Colonic mucosa (tissue), 4 donors: ENCODE data around the gene TRAF2. TPM values are rescaled to one million over a fixed set of nuclear protein-coding genes. Genes with fewer than 3 reads are reported as not detected.

Source experiments
- DNase-seq: peaks from one replicate; pipeline ENCODE4 v3.0.0-alpha.2; 2020
- H3K27ac ChIP-seq: fragments of 200-600 bp; one replicate; pipeline ENCODE4 v1.8.0; 2021
- H3K27me3 ChIP-seq: fragments of 200-600 bp; one replicate; pipeline ENCODE4 v1.8.0; 2021
- H3K36me3 ChIP-seq: fragments of 200-600 bp; one replicate; pipeline ENCODE4 v1.8.0; 2021
- H3K4me1 ChIP-seq: fragments of 200-600 bp; one replicate; pipeline ENCODE4 v1.8.0; 2021; ENCODE audit warnings: mild to moderate bottlenecking
- H3K4me3 ChIP-seq: fragments of 200-600 bp; one replicate; pipeline ENCODE4 v1.8.0; 2021
- H3K9ac ChIP-seq, 2 donors: one replicate each; pipeline ENCODE4 v1.7.0; 2013; ENCODE audit warnings: control low read depth in 2 of 2, low read depth in 2 of 2, low read length in 2 of 2
- H3K9me3 ChIP-seq: fragments of 200-600 bp; one replicate; pipeline ENCODE4 v1.8.0; 2021
- intact Hi-C: fragments of 100-400 bp; cut with DNase I; formaldehyde crosslinking; loops from one replicate; pipeline ENCODE4 v1.14.1; 2022
- total RNA-seq, 2 donors: library from RNA; stranded (reverse); fragmentation: NEBNext Ultra II Directional in 1 of 2; extraction: Animal tissue kit (Norgen Biotek cat#: 25700) in 1 of 2; gene quantifications; one replicate each; pipeline ENCODE4 v1.2.1, GENCODE V29; 2021
- TF ChIP-seq, protein P1 (sequence below): fragments of 200-600 bp; IDR thresholded peaks from one replicate; pipeline ENCODE4 v1.8.0; 2022; ENCODE audit warnings: antibody characterized with exemption, mild to moderate bottlenecking
- donor health status: healthy.
- donor health status: DM: no; HTN: no; CAD: no.
- donor health status: DM: no; HTN: no; CAD: no.

TRAF2 gene
- total RNA-seq, 2 donors from 2014 or later = 22.4 to 50.6 TPM

DNA sequence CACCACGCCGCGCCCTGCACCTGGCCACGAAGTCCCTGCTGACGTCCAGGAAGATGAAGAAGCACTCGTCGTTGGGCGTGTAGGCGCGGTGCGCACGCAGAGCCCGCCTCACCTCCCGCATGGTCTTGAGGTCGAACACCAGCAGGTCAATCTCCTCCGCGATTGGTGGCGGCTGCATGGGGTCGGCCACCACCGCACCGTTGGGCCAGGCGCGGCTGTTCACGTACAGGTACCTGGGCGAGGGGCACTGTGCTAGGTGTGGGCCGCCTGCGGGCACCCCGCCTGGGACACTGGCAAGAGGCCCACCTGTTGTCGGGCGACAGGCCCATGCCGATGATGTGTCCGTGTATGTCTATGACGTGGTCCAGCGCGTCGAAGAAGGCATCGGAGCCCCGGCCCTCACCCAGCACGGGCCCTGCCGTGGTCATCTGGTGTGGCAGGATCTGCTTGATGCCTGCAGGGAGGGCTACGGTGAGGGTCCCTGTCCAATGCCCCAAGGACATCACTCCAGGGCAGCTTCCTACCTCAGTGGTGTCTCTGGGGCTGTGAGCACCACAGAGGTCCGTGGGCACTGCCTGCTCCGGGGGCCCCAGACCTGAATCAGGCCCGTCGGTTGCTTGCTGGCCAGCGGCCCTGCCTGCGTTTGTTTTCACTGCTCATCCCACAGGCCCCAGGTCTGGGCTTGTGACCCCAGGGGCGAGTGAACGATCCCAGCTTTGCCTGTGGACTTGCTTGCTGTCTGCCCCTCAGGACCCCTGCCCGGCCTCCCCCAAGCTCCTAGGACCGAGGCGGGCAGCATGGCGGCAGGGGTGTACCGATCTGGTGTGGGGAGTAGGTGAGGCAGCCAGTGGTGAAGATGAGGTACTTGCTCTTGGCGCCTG lies 55.2 kb downstream of the TRAF2 start:
- intact Hi-C loops = no loop called here
- no peak for DNase-seq
- TF ChIP-seq, protein P1, sequence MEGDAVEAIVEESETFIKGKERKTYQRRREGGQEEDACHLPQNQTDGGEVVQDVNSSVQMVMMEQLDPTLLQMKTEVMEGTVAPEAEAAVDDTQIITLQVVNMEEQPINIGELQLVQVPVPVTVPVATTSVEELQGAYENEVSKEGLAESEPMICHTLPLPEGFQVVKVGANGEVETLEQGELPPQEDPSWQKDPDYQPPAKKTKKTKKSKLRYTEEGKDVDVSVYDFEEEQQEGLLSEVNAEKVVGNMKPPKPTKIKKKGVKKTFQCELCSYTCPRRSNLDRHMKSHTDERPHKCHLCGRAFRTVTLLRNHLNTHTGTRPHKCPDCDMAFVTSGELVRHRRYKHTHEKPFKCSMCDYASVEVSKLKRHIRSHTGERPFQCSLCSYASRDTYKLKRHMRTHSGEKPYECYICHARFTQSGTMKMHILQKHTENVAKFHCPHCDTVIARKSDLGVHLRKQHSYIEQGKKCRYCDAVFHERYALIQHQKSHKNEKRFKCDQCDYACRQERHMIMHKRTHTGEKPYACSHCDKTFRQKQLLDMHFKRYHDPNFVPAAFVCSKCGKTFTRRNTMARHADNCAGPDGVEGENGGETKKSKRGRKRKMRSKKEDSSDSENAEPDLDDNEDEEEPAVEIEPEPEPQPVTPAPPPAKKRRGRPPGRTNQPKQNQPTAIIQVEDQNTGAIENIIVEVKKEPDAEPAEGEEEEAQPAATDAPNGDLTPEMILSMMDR = no peak

DNA sequence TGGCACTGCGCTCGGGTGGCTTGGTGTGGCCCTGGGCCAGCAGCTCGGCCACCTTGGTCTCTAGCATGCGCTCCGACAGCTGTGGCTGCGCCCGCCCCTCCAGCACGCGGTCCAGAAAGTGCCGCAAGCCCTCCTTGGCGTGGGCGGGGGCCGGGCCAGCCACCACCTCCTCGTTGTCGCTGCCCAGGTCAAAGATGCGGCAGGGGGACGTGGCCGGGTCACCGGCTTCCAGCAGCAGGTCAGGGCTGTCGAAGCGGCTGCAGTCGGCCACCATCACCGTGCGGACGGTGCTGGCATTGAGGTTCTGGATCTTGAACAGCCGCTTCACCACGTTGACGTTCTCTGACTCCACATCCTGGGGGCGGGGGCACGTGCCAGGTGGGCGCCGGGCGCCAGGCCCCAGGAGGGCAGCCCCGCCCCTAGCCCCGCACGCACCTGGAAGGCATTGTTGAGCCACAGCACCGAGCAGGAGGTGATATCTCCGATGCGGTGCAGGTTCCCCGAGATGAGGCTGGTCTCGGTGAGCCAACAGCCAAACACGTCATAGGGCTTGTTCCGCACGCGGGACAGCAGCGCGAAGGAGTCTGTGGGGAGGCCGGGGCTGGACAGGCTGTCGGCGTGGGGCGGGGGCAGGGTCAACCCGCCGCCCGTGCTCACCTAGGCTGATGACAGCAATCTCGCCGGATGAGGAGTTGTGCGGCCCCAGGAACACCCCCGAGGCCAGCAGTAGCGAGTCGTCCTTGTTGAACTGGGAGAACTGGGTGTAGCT lies 56.0 kb downstream of the TRAF2 start:
- no peaks in the 10 kb centered on the region for H3K27me3 ChIP-seq
- H3K9me3 ChIP-seq = no peaks in the 10 kb centered on the region
- no peak for DNase-seq
- TF ChIP-seq, protein P1 = no peak
- H3K4me3 ChIP-seq = no peak overlapping the region
- peaks cover 5% of the 10 kb centered on the region for H3K4me1 ChIP-seq
- no peak overlapping the region for H3K9ac ChIP-seq
- intact Hi-C loops = no loop called here
- H3K36me3 ChIP-seq = peaks cover 26% of the 10 kb centered on the region
- H3K27ac ChIP-seq = no peak overlapping the region

More for the DNA sequence above, 55.2 kb downstream of the TRAF2 start:
- Histone ChIP-seq H3K4me1 (peaks cover 5% of the 10 kb centered on the region), H3K27ac (no peak overlapping the region), H3K4me3 (no peak overlapping the region), H3K36me3 (peaks cover 26% of the 10 kb centered on the region), H3K27me3 (no peaks in the 10 kb centered on the region), H3K9me3 (no peaks in the 10 kb centered on the region), H3K9ac (no peak overlapping the region)

DNA sequence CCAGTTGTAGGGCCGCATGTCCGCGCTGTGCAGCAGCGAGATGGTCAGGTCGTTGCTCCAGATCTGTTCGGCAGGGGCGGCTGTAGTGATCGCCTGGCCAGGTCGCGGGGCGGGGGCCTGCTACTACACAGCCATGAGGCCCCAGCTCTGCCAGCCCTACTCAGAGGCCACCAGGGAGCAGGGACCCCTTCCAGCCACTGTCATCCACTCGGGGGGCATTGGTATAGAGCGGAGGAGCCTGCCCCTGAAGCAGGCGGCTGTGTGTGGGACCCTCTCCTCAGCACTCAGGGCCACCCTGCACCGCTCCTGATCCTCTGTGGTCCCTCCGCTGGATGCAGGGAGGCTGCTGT lies 56.5 kb downstream of the TRAF2 start:
- Histone ChIP-seq H3K27ac (no peak overlapping the region), H3K9ac (peak overlapping the region in 1 of 2 donors; percentile 93), H3K36me3 (peaks cover 26% of the 10 kb centered on the region), H3K27me3 (no peaks in the 10 kb centered on the region), H3K4me3 (peak overlapping the region; percentile 99), H3K9me3 (no peaks in the 10 kb centered on the region), H3K4me1 (peaks cover 7% of the 10 kb centered on the region)
- TF ChIP-seq, protein P1 = no peak
- no peak for DNase-seq
- intact Hi-C loops = no loop called here

DNA sequence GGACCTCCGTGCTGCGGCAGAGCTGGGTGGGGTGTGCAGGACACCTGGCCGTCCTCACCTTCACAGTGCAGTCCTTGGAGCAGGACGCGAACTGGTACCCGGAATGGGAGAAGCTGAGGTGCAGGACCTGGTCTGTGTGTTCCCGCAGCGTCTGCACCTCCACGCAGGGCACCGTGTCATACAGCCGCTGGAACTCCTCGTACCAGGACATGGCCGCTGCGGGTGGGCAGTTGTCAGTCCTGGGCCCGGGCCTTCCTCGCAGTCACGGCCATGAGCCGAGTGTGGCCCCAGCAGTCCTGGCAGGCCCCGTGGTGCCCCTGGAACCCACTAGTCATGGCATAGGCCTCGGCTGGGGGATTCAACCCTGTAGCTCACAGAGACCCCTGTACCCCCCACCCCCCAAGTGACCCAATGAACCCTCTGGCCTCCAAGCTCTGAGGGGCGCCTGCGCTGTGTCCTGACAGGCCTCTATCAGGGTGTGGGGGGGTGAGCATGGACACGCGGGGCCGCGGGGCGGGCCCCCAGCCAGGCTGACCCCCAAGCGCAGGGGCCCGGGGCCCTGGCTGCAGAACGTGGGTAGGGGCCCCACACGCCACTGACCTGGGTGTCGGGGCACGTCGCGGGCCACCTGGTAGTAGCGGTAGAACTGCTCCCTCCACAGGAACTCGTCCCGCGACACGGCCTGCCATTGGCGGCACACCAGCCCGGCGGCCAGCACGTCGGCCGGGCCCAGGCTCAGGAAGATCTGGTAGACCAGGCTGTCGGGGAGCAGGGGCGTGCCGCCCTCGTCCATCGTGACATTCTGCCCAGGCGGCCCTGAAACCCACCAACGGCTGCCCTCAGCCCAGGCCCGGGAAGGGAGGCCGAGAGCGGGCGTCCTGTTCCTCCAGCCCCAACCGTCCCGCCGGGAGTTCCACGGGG lies 57.2 kb downstream of the TRAF2 start:
- peaks cover 26% of the 10 kb centered on the region for H3K36me3 ChIP-seq
- H3K4me1 ChIP-seq = peaks cover 10% of the 10 kb centered on the region
- intact Hi-C loops = loop anchor here (2.0 kb wide), 1 partner anchor 85 kb away; the partner anchor contains the start of gene ABCA2
- peak overlapping the region; percentile 84 to 93 for H3K9ac ChIP-seq
- H3K4me3 ChIP-seq = peak overlapping the region; percentile 99
- no peaks in the 10 kb centered on the region for H3K27me3 ChIP-seq
- H3K9me3 ChIP-seq = no peaks in the 10 kb centered on the region
- DNase-seq = peak; percentile 48
- H3K27ac ChIP-seq = peak overlapping the region; percentile 87
- TF ChIP-seq, protein P1 = no peak

DNA sequence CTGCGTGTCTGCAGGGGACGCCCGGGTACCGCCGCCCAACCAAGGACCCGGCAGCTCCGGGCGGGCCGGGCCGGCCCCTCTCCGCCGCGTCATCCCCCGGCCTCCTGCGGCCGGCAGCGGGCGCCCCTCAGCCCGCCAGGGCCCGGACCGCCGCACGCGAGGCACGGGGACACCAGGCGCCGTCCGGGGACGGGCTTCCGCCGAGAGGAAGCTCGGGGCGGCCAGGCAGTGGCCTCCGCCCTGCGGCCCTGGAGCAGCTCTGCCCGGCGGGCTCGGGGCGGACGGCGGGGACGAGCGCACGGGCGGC lies 57.8 kb downstream of the TRAF2 start:
- peak overlapping the region; percentile 99 for H3K4me3 ChIP-seq
- peaks cover 10% of the 10 kb centered on the region for H3K4me1 ChIP-seq
- DNase-seq = no peak
- peak overlapping the region; percentile 87 for H3K27ac ChIP-seq
- intact Hi-C loops = loop anchor here (2.0 kb wide), 1 partner anchor 85 kb away; the partner anchor contains the start of gene ABCA2
- no peaks in the 10 kb centered on the region for H3K9me3 ChIP-seq
- TF ChIP-seq, protein P1 = no peak
- H3K9ac ChIP-seq = peak overlapping the region; percentile 84 to 93
- peaks cover 26% of the 10 kb centered on the region for H3K36me3 ChIP-seq
- H3K27me3 ChIP-seq = no peaks in the 10 kb centered on the region
